Measurements from ENCODE around the gene UPK3A. TPM values are rescaled to one million over a fixed set of nuclear protein-coding genes. Genes with fewer than 3 reads are reported as not detected.
A peak's percentile ranks its signal among the peaks of the same experiment; 100 is the strongest.

The UPK3A gene
- total RNA-seq, 1 experiment from 2014 or later = not detected

DNA sequence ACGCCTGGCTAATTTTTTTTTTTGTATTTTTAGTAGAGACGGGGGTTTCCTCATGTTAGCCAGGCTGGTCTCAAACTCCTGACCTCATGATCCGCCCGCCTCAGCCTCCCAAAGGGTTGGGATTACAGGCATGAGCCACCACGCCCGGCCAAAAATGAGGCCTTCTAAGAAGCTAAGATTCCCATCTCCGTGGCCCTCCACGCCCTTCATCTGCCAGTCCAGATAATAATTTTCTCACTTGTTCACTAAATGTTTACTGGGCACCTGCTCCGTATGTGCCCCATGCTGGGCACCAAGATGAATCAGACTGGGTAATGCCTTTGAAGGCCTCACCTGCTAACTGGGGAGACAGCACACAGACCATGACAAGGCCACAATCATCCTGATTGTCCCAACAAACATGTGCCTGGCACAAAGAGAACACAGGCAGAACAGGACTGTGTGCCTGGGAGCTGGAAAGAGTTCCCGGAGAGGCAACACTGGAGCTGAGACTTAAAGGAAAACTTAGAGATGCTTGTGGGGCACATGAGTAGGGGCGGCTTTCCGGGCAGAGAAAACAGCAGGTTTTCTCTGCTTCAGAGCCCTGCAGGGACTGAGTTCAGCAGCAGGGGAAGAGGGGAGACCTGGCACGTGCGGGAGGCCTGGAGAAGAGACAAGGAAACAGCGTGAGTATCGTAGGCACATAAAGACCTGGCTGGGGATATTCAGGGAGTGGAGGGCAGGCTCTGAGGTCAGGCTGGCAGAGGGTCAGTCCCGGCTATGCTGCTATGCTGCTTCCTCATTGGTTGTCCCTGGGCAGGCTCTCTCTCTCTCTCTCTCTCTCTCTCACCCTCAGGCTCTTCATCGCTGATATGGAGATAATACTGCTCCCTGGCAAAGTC is 46.4 kb upstream of the UPK3A start:
- ChIA-PET CTCF (no interaction called here), POLR2A (no interaction called here)
- Histone ChIP-seq H3K27me3 (ENCODE audit: control insufficient read depth, insufficient read depth, low read length) (no peaks in the 10 kb centered on the region), H3K9me3 (ENCODE audit: control insufficient read depth, insufficient read depth, low read depth, low read length) (no peaks in the 10 kb centered on the region), H3K36me3 (ENCODE audit: control insufficient read depth, insufficient read depth, low read length) (no peaks in the 10 kb centered on the region; the same call in 1 of the 2 replicates), H3K27ac (ENCODE audit: low read length) (no peak overlapping the region), H3K4me3 (ENCODE audit: low read depth in 2 of 2, low read length in 2 of 2) (no peak overlapping the region), H3K4me1 (ENCODE audit: control insufficient read depth, insufficient read depth, low read length) (peaks cover 3% of the 10 kb centered on the region; the same call in 1 of the 2 replicates)
- no peak for DNase-seq (ENCODE audit: low read depth, low spot score)
- BruUV-seq (replicated peaks) = no TSS peak
- intact Hi-C loops (cut with micrococcal nuclease; ENCODE audit: unreplicated experiment) (no loop called here), in situ Hi-C loops (cut with HindIII; ENCODE audit: low pct_unique_long_range_greater_than_20kb, low sequenced_read_pairs) (no loop called here)
- TF ChIP-seq TCF7L2 (IDR thresholded peaks at IDR 0.05; ENCODE audit: low read depth, low read length) (no peak), SIN3A (IDR thresholded peaks at IDR 0.05; ENCODE audit: borderline replicate concordance, insufficient read depth, low read depth, low read length) (no peak), REST (IDR thresholded peaks at IDR 0.05; ENCODE audit: insufficient read depth in 1 of 2, low read depth in 2 of 2, low read length in 1 of 2) (no peak), POLR2AphosphoS5 (IDR thresholded peaks at IDR 0.05; ENCODE audit: low read depth, low read length) (no peak)
- TF ChIP-seq, protein P1, sequence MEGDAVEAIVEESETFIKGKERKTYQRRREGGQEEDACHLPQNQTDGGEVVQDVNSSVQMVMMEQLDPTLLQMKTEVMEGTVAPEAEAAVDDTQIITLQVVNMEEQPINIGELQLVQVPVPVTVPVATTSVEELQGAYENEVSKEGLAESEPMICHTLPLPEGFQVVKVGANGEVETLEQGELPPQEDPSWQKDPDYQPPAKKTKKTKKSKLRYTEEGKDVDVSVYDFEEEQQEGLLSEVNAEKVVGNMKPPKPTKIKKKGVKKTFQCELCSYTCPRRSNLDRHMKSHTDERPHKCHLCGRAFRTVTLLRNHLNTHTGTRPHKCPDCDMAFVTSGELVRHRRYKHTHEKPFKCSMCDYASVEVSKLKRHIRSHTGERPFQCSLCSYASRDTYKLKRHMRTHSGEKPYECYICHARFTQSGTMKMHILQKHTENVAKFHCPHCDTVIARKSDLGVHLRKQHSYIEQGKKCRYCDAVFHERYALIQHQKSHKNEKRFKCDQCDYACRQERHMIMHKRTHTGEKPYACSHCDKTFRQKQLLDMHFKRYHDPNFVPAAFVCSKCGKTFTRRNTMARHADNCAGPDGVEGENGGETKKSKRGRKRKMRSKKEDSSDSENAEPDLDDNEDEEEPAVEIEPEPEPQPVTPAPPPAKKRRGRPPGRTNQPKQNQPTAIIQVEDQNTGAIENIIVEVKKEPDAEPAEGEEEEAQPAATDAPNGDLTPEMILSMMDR (IDR thresholded peaks at IDR 0.05) = no peak
- no peak for ATAC-seq

- BruUV-seq (replicated peaks) = TSS peak; percentile 72
- DNase-seq (ENCODE audit: low read depth, low spot score) = no peak
Measured at GRCh38 chr22:45238957-45239680, 45.6 kb upstream of the UPK3A start.

More at GRCh38 chr22:45238957-45239680, 45.6 kb upstream of the UPK3A start:
- TF ChIP-seq REST (IDR thresholded peaks at IDR 0.05; ENCODE audit: insufficient read depth in 1 of 2, low read depth in 2 of 2, low read length in 1 of 2) (no peak), POLR2AphosphoS5 (IDR thresholded peaks at IDR 0.05; ENCODE audit: low read depth, low read length) (no peak), TCF7L2 (IDR thresholded peaks at IDR 0.05; ENCODE audit: low read depth, low read length) (no peak), SIN3A (IDR thresholded peaks at IDR 0.05; ENCODE audit: borderline replicate concordance, insufficient read depth, low read depth, low read length) (no peak)
- TF ChIP-seq, protein P1 (IDR thresholded peaks at IDR 0.05) = no peak
- no peaks in the 10 kb centered on the region for H3K27me3 ChIP-seq (ENCODE audit: control insufficient read depth, insufficient read depth, low read length)
- no peak for ATAC-seq
- in situ Hi-C loops (cut with HindIII; ENCODE audit: low pct_unique_long_range_greater_than_20kb, low sequenced_read_pairs) (no loop called here), intact Hi-C loops (cut with micrococcal nuclease; ENCODE audit: unreplicated experiment) (no loop called here)
- no peaks in the 10 kb centered on the region; the same call in 1 of the 2 replicates for H3K36me3 ChIP-seq (ENCODE audit: control insufficient read depth, insufficient read depth, low read length)
- POLR2A ChIA-PET = no interaction called here
- H3K4me3 ChIP-seq (ENCODE audit: low read depth in 2 of 2, low read length in 2 of 2) = 0 out of 4 replicates have a peak overlapping the region, but pooled peaks of 1 of the 2 experiments have one; percentile 59
- H3K27ac ChIP-seq (ENCODE audit: low read length) = no peak overlapping the region
- H3K9me3 ChIP-seq (ENCODE audit: control insufficient read depth, insufficient read depth, low read depth, low read length) = no peaks in the 10 kb centered on the region
- CTCF ChIA-PET = no interaction called here
- H3K4me1 ChIP-seq (ENCODE audit: control insufficient read depth, insufficient read depth, low read length) = peaks cover 3% of the 10 kb centered on the region; the same call in 1 of the 2 replicates
